Measurements from ENCODE around the gene FOXD4.
"Not testable (repeated sequence)": the region's sequence is repeated elsewhere in the genome, so short reads cannot be mapped to it uniquely, and the experiment has no call there.

Gene FOXD4

DNA sequence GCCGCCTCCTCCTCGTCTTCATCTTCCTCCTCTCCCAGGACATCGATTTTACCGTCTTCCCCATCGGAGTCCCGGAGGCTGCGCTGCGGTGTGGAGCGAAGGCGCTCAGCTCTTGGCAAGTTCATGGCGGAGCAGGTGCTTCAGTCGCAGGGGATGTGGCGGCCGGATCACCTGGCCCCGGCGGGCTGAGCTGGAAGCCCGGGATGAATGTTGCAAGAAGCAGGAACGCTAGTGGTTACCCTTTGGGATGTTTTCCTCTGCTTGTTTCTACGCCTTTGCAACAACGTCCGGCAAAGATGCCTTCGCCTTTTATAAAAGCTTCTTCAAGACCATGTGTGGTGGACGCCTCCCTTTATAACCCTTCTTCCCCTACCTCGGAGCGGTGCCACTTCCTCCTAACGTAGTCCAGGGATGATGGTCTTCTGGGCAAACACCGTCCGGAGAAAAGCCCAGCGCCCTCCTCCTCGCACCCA, at the start of gene FOXD4:
TSS of gene FOXD4 (minus strand) at position 423 of the 473 bp plus-strand sequence. CDS start at position 125, 298 bp downstream.
- DNase-seq (ENCODE audit: low read depth) = not testable (repeated sequence)

DNA sequence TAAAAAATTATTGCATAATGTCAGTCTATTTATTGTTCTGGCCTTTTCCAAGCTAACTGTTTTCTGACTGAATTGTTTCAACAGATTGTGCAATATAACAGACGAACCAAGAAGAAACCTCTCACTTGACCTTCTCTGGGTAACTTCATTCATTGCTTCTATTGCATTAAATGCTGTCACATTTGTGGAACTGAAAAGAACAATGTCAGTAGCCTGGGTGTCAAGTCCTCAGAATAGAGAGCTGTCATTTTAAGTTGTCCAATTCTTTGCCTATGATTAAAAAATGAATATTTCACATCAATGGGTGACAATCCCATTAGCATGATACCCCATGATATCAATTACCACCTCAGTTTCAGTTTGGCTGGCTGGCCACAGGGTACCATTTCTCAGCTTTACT, 41.7 kb upstream of the FOXD4 start:
- DNase-seq (ENCODE audit: low read depth) = not testable (repeated sequence)

DNA sequence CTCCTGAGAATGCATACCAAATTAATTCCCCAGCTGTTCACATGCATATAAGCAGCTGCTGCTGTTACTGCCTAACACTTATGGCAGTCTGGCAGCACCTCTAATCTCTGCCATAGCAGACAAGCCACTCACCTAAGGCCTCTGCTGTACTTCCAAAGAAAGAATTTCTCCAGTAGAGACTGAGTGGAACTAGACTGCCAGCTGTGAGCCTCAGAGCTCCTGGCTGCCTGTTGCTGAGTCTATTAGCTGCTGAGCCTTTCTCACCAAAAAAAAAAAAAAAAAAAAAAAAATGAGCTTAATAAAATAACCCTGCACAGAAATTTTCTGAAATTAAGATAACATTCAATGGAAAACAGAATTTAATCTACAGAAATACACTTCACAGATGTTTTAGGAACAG, 33.0 kb upstream of the FOXD4 start:
- DNase-seq (ENCODE audit: low read depth) = not testable (repeated sequence)

DNA sequence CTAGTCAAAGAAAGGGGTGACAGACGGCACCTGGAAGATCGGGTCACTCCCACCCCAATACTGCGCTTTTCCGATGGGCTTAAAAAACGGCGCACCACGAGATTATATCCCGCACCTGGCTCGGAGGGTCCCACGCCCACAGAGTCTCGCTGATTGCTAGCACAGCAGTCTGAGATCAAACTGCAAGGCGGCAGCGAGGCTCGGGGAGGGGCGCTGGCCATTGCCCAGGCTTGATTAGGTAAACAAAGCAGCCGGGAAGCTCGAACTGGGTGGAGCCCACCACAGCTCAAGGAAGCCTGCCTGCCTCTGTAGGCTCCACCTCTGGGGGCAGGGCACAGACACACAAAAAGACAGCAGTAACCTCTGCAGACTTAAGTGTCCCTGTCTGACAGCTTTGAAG, 21.7 kb upstream of the FOXD4 start:
- DNase-seq (ENCODE audit: low read depth) = not testable (repeated sequence)

DNA sequence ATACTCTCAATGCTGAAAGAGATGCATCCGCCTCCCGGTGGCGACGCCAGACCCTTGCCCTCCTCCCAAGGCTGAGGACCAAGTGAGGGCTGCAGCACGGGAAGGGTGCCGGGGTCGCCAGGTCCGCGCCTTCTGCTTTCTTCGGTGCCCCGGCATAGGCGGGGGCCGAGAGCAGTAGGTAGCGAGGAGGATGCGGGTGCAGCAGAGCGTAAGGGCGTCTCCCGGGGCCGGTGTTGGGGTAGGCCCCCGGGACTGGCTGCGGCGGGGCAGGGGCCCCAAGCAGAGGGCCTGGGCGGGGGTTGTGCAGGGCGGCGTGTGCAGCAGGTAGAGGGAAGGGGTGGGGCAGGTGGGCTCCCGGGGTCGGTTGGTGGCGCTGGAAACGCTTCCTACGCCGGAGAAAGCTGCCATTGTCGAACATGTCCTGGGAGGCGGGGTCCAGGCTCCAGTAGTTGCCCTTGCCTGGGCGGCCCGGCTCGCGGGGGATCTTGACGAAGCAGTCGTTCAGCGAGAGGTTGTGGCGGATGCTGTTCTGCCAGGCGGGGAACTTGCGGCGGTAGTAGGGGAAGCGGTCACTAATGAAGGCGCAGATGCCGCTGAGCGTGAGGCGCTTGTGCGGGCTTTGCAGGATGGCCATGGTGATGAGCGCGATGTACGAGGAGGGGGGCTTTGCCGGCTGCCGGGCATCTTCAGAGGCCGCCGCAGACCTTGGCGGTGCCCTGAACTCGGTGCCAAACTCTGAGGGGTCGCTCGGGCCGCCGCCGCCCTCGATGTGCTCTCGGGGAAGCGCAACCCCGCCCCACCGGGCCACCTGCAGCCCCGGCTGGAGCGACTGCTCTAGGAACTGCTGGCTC, 848 bp downstream of the FOXD4 start:
- DNase-seq (ENCODE audit: low read depth) = not testable (repeated sequence)

DNA sequence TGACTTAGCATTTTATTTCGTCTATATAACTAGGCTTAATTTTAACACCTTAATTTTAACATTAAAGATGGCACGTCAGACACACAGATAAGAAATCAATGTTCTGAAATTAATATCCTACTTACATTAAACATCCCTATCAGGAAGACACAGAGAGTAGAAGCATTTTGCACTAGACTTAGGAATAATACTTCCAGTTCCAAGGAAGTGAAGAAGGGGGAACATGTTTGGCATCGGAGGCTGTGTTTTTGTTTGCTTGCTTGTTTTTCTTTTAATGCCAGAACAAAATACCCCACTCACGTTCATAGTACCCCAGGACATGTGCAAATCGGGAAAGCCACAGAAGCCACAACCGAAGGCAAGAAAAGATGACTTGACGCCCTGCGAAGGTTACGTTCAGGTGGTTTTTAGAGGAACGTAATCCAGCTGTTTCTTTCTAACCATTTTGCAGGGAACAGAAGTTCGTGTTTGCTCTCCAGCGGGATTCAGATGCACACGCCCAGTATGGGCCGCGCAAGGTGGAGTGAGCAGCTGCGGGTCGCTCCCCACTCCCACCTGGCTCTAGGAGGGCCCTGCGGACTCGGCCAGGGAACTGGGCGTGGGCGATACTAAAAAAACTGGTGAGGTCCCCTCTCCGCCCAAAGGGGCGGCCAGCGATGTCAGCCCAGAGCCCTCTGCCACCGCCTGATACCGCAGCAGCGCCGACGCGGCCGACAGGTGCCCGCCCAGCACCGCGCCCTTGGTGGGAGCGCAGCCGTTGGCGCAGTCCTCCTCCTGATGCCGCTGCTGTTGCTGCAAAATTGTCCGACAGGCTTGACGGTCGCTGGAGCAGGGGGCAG, 1.8 kb downstream of the FOXD4 start:
- not testable (repeated sequence) for DNase-seq (ENCODE audit: low read depth)

DNA sequence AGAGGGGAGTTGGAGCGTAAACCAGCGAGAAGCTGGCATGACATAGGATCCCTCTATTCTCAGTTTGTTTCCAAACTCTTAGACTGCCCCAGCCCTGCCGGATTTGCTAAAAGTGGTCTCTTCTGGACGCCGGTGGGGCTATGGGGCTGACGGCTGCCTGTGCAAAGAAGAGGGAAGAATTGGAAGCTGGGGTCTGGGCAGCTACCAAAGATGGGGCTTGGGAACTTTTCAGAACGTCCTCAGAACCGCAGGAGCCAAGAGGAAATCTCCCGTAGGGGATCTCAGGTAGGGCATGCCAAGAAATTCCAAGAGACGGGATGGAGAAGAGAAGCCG, 3.1 kb downstream of the FOXD4 start:
- DNase-seq (ENCODE audit: low read depth) = not testable (repeated sequence)

DNA sequence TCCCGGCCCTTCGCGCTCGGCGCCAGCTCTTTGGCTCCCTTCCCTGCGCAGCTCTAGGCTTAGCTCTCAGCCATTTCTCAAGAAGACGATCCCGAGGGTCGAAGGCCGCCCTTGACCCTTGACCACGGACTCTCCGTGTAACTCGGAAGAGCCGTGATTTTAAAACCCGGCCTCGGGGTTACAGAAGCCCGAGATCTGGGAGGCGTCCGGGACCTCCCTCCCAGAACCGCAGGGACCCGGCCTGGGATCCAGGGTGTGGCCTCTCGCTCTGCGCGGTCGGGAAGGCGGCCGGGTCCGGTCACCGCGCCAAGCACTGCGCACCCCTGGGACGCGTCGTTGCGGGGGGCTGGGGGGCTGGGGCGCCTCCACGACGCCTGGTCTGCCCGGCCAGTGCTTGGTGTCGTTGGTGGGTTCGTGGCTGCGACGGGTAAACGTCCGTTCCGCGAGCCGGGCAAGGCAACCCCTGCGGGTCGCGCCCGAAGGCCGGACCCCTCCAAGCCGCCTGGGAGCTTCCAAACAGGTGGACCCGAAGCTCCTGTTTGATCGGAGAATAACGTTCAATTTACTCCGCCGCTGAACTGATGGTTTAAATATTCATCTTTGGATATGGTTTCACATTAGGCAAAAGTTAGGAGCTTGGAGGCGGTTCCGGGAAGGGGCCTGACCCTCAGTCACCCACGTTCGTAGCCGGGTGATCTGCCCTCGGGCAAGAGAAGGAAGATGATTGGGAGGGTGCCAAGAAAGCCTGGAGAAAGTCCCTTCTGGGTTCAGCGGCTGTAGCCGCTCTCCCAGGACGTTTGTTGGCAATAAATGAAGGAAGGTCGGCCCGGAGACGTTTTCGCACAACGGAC, 3.7 kb downstream of the FOXD4 start:
- DNase-seq (ENCODE audit: low read depth) = not testable (repeated sequence)

DNA sequence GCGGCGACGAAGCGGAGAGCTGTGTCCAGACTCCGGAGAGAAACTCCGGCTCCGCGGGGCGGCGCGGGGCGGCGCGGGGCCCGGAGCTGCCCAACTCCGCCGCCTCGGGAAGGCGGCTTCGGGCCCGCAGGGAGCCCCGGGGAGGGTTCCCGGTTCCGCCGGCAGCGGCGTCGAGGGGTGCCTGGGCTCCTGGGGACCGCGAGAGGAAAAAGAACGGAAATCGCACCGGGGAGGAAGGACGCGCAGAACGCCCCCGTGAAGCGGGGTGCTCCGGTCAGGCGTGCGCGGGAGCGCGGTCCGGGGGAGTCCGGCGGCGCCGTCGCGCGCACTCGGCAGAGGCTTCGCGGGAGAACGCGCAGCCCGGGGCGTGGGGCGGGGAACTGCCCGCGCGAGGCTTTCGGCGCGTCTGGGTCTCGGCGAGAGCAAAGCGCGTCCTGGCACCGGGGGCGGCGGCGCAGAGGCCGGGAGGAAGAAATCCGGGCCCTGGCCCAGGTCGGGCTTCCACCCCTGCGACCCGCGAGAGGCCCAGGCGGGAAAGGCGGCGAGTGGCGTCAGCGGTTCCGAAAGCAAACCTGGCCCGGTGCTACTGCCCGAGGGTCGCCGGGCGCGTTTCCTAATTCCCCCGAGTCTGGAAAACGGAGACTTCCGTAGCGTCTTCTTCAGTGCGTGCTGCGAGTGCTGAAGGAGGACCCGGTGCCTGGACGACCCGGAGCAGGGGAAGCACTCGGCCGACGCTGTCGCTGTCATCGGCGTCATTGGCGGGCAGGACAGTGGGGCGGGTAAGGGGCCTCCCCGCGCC, 4.5 kb downstream of the FOXD4 start:
- not testable (repeated sequence) for DNase-seq (ENCODE audit: low read depth)

DNA sequence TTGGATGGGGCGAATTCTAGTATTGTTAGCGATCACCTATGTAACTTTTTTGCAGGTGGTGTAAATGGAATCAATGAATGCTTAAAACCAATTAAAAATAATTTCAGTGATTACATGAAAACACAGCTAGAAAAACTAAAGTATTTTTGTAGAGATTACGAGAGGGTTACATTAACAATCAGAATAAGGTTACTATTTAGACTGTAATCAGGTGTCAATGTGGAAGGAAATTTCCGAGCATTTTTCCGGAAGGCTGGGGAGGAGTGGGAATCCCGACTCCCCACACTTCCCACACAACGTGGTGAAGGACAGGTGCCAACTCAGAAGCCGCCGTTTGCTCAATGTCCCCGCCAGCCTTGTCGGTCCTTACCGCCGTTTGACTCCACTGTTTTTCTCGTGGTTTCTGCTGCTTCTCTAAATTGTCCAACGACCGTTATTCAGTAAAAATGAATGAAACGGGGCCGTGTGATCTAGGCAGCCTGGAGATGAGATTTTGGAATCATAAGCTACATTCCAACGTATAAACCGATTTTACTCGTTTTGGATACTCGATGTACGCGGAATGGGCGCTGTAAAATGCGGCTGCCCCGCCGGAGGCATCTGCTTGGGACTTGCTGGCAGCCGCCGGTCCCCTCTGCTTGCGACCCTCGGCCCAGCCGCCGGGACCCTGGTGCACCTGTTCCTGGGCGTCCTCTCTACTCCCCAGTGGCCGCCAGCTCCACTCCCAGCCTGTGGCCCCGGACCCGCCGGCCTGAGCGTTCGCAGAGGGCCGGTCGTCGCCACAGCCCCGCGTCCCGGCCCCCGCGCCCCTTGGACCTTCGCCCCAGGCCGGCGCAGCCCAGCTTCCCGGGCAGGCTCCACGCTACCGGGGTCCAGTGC, 5.4 kb downstream of the FOXD4 start:
- not testable (repeated sequence) for DNase-seq (ENCODE audit: low read depth)

DNA sequence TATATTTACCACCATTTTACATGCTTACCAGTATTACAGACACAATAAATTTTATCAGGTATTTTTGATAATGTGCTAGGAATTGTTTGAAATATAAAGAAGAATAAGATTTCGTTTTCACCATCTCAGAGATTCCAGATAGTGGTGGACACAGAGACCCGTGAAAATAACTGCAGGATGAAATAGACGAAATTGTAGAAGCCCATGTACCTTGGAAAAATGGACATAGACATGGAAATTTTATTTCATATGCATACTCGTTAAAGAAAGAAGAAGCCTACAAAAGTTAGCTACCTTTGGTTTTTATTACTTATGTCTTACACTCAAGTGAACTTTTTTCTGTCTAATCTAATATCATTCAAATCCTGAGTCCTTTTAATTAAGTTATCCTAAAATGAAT, 7.5 kb downstream of the FOXD4 start:
- not testable (repeated sequence) for DNase-seq (ENCODE audit: low read depth)

DNA sequence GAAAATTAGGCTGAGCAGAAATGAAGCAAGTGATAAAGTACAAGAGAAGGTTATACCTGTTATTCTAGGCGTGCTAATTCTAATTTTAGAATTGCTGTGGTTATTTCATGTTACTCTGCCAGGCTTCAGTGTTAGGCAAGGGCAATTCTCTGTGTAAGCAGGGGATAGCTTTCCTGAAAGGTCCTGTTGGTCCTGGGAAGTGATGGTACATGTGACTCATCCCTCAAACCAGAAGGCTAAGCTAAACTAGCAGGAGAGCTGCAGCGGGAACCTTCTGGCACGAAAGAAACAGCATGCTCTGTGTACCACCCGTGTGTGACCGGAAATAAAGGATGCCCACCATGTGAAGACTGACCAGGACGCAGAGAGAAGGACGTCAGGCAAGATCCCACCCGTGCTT, 8.7 kb downstream of the FOXD4 start:
- not testable (repeated sequence) for DNase-seq (ENCODE audit: low read depth)

DNA sequence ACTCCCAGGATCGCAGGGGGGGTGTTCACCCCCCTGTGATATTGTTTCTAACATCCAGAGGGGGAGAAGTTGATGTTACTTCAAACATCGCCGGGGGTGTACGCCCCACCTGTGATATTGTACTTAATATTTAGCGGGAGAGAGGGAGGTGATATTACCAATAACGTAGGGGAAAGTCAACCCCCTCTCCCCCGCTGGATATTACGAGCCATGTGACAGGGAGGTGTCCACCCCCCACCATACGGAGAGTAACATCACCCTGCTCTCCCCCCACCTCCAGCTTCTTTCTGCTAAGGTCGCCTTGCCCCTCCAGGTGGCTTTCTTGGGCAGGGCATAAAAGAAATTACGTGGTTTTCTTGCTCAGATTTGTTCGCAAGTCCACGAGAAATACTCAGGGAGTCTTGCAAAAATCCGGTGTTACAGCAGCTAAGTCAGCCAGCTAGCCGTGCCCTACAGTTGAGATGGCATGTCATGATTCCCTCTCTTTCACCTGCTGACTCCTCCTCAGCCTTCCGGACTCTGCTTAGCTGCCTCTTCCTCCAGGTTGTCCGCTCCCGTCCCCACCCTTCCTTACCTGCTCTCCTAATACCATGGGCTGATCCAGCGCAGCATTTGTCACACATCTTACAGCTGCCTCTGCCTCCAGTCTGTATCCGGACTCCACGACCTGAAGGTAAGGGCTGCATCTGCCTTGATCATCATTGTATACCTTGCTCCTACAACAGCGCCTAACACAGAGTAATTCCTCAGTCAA, 9.3 kb downstream of the FOXD4 start:
- not testable (repeated sequence) for DNase-seq (ENCODE audit: low read depth)

DNA sequence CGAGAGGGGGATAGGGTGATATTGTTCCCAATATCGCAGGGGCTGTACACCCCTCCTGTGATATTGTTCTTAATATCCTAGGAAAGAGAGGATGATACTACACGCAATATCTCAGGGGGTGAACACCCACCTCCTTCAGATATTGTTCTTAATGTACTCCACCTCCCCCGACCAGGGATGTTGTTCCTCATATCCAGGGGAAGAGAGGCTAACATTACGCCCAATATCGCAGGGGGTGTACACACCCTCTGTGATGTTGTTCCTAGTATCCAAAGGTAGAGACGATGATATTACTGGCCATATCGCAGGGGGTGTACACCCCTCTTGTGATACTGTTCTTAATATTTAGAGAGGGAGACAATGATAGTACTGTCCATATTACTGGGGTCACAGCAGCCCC, 12.2 kb downstream of the FOXD4 start:
- not testable (repeated sequence) for DNase-seq (ENCODE audit: low read depth)

DNA sequence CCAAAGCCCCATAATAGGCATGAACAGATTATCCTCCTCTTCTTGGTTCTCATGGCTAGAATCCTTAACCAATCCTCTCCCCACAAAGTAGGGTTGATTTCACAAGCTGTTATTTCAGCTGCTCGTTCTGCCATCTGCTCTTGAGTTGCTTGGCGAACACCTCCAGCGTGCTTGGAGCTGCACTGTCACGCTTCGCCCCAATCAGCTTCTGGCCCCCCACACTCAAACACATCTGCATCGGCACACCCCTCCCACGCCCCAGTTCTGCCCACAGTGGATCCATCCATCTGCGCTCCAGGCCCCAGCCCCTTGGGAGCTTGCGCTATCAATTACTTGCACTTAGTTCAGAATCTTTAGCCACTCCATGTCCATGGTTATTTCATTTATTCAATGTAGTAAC, 17.8 kb downstream of the FOXD4 start:
- not testable (repeated sequence) for DNase-seq (ENCODE audit: low read depth)

DNA sequence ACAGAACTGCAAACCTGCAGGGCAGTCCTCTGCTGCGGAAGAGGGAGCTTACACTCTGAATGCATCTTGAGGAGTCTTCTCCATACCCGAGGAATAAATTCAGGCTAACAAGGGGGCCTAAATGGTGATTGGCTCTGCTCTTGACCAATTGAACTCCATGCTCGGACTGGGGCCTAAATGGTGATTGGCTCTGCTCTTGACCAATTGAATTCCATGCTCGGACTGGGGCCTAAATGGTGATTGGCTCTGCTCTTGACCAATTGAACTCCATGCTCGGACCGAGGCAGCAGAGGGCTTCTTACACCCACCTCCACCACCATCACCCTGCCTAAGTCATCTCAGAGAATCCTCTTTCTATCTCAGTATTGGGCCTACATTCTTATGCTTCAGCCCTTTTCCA, 18.4 kb downstream of the FOXD4 start:
- not testable (repeated sequence) for DNase-seq (ENCODE audit: low read depth)

DNA sequence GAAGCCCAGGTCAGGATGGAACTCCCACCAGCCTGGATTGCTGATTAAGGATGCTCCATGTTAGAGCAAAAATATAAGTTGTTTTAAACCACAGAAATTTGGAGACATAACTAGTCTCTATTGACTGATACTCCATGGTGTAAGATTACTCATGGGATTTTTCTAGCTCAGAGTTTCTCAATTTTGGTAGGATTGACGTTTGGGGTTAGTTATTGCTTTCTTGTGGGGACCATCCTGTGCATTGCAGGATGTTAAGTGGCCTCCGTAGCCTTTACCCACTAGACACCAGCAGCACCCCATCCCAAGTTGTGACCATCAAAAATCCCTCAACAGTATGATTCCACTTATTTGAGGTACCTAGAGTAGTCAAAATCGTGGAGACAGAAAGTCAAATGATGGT, 19.4 kb downstream of the FOXD4 start:
- not testable (repeated sequence) for DNase-seq (ENCODE audit: low read depth)

DNA sequence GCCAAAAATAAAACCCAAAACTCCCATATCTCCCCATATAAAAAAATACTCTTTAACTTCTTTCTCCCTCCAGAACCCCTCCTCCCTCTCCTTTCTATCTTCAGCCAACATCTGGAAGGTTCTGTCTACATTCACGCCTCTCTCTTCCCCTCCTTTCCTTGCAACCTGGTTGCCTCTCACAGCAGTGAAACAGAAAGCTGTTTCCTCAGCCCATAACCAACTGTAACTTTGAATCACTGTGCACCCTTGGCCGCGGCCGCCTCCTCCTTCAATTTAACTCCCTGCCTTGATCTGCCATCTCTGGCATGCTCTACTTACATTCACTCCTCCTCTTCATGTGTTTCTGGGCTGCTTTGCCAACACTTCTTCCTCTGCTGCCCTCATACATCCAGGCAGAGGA, 23.2 kb downstream of the FOXD4 start:
- not testable (repeated sequence) for DNase-seq (ENCODE audit: low read depth)

DNA sequence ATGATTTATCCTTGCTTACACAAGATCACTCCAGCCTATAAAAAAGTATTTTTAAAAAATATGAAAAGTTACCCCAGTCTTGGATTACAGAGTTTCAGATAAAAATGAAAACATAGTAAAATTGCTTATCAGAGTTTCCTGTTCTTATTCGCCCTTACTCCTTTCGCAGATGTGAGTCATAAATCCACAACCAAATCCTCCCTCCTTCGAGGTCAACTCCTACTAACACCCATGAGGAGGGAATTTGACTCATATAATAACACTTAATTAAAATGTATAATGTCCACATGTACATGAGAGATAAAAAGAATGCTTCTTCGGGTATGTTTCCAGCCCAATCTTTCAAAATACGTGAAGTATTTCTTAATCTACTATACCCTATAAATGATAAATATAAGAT, 23.9 kb downstream of the FOXD4 start:
- DNase-seq (ENCODE audit: low read depth) = not testable (repeated sequence)

Data from activated gamma-delta T cell treated with anti-CD3 and anti-CD28 coated beads, Interleukin-2, amount 50 U/mL, for 16 hours (primary cell).